ENCODE measurements around the gene KLK14.
A peak's percentile ranks its signal among the peaks of the same experiment; 100 is the strongest.

KLK14 gene

DNA sequence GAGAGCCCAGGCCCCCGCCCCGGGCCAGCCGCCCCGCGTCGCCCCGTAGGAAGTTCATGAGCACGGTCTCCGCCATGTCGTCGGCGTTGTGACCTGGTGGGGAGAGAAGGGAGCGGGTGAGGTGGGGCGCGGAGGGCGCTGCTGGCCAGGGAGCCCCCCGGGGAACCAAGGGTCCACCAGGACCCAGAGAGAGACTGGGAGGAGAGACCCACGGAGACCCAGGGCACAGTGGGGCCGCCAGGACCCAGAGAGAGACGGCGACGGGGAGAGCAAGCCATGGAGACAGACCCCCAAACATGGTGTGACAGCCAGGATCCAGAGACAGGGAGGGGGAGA is 16.3 kb upstream of the KLK14 start:
- Histone ChIP-seq H3K4me1 (ENCODE audit: insufficient read depth, low read length) (no peaks in the 10 kb centered on the region; the same call in 1 of the 2 replicates), H3K9ac (ENCODE audit: low read depth, low read length) (peak overlapping the region; percentile 33; the same call in 1 of the 2 replicates), H3K36me3 (ENCODE audit: insufficient read depth, low read length) (no peaks in the 10 kb centered on the region), H3K9me3 (ENCODE audit: control insufficient read depth, insufficient read depth, low read length) (no peaks in the 10 kb centered on the region)

DNA sequence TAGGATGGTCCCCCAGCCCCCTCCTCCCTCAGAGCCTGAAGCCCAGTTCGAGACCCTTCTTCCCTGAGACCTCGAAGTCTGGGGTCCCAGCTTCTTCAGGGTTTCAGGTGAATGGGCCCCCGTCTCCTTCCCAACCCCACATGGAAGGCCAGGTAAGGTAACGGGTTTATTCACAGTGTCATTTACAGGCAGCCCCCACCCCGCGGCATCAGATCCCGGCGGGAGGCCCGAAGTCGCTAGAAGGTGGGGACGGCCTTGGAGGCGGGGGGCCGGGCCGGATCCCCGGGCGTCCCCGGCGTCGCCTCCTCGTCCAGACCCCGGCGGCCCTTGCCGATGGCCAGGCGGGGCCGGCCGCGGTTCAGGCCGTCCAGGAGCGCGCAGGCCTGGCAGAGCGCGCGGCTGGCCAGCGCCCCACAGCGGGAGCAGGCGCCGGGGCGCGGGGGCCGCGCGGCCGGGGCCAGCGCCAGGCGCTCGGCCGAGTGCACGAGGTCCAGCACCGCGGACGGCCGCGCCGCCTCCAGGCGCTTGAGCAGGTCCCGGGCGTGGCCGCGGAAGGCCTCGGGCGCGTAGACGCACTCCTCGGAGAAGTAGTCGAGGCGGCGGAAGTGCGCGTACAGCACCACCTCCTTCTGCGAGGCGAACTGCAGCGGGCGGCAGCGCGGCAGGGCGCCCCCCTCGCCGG is 15.8 kb upstream of the KLK14 start:
- no peaks in the 10 kb centered on the region for H3K36me3 ChIP-seq (ENCODE audit: insufficient read depth, low read length)
- H3K9me3 ChIP-seq (ENCODE audit: control insufficient read depth, insufficient read depth, low read length) = no peaks in the 10 kb centered on the region
- H3K9ac ChIP-seq (ENCODE audit: low read depth, low read length) = peak overlapping the region; percentile 33; the same call in 1 of the 2 replicates
- H3K4me1 ChIP-seq (ENCODE audit: insufficient read depth, low read length) = no peaks in the 10 kb centered on the region; the same call in 1 of the 2 replicates

DNA sequence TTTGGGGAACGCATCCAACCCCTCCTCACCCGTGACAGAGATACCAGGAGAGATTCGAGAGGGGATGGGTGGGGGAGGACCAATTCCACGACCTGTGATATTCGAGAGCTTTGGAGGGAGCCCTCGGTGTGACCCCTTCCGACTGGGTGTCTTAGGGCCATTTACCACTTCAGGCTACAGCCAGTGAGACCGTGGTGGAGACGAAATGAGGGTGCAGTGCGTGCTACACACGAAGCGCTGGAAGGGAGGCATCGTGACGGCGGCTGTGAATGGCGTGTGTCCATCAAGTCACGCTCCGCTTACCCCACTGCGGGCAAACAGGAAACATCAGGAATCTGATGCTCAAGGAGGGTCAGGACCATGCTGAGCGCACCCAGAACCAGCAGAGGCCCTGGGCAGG is 15.1 kb upstream of the KLK14 start:
- no peak overlapping the region for H3K9ac ChIP-seq (ENCODE audit: low read depth, low read length)
- no peaks in the 10 kb centered on the region for H3K9me3 ChIP-seq (ENCODE audit: control insufficient read depth, insufficient read depth, low read length)
- no peaks in the 10 kb centered on the region for H3K36me3 ChIP-seq (ENCODE audit: insufficient read depth, low read length)
- no peaks in the 10 kb centered on the region; the same call in 1 of the 2 replicates for H3K4me1 ChIP-seq (ENCODE audit: insufficient read depth, low read length)

DNA sequence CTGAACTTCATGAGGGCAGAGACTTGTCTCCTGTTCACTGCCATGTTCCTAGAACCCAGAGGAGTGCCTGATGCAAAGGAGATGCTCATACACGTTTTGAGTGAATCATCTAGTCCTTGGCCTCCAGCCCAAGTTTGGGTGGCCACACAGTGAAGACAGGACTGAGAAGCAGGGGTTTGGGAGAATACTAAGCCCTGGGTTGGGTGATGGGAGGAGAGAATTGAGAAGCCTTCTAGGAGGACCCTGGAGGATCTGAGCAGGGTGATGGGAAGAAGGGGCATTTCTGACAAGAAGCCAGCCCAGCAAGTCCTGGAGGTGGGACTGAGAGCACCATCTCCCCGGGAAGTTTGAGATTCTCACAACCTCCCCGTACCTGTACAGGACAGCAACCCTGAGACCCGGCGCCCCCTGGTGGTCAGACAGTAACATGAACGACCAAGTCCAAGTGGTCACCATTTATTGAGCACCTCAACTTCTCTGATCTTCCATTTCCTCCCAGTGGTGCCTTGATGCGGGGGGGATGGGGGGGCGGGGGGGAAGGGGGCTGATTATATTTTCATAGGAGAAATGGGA is 14.6 kb upstream of the KLK14 start:
- H3K4me1 ChIP-seq (ENCODE audit: insufficient read depth, low read length) = no peaks in the 10 kb centered on the region; the same call in 1 of the 2 replicates
- H3K9me3 ChIP-seq (ENCODE audit: control insufficient read depth, insufficient read depth, low read length) = no peaks in the 10 kb centered on the region
- H3K36me3 ChIP-seq (ENCODE audit: insufficient read depth, low read length) = no peaks in the 10 kb centered on the region
- no peak overlapping the region for H3K9ac ChIP-seq (ENCODE audit: low read depth, low read length)

DNA sequence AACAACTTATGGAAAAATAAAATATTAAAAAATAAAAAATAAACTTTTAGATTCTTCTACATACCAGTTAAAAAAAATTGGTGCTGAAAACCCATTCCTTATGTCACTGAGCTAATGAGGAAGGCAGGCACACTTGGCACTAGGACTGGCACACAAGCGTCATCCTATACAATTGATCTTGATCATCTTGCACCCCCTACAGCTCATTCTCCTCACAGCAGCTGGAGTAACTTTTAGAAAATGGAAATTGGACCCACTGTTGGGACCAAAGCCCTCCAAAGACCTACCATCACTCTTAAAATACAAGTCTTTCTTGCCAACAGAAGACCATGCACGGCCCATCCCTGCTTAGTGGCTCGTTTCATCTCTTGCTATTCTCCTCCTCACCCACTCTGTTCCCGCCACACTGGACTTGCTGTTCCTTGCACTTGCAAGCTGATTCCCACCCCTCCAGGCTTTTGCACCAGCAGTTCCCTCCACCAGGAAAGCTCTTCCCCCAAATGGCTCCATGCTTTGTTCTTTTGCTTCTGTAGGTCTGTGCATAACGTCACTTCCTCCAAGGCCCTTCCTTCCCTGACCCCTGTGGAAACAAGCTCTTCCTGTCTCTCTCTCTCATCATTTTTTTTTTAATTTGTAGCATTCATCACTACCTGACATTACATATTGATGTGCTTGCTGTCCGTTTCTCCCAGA is 13.9 kb upstream of the KLK14 start:
- H3K4me1 ChIP-seq (ENCODE audit: insufficient read depth, low read length) = no peaks in the 10 kb centered on the region; the same call in 1 of the 2 replicates
- no peaks in the 10 kb centered on the region for H3K9me3 ChIP-seq (ENCODE audit: control insufficient read depth, insufficient read depth, low read length)
- H3K9ac ChIP-seq (ENCODE audit: low read depth, low read length) = no peak overlapping the region
- H3K36me3 ChIP-seq (ENCODE audit: insufficient read depth, low read length) = no peaks in the 10 kb centered on the region

DNA sequence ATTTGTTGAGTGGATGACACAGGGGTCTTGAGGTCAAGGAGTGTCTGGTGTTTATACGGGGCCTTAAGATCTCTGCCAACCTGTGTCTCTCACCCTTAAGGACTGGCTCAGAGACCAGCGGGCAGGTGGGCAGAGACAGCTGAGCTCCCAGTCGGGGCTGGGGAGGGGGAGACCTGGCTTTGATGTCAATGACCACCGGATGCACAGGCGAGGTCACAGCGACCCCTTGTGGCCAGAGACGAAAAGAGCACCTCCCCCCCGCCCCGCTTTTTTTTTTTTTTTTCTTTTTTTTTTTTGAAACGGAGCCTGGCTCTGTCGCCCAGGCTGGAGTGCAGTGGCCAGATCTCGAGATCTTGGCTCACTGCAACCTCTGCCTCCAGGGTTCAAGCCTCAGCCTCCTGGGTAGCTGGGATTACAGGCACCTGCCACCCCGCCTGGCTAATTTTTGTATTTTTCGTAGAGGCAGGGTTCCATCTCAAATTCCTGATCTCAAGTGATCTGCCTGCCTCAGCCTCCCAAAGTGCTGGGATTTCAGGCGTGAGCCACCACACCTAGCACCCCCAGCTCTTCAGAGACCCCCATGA is 12.1 kb upstream of the KLK14 start:
- Histone ChIP-seq H3K9me3 (ENCODE audit: control insufficient read depth, insufficient read depth, low read length) (no peaks in the 10 kb centered on the region), H3K9ac (ENCODE audit: low read depth, low read length) (no peak overlapping the region), H3K4me1 (ENCODE audit: insufficient read depth, low read length) (no peaks in the 10 kb centered on the region; the same call in 1 of the 2 replicates), H3K36me3 (ENCODE audit: insufficient read depth, low read length) (no peaks in the 10 kb centered on the region)

DNA sequence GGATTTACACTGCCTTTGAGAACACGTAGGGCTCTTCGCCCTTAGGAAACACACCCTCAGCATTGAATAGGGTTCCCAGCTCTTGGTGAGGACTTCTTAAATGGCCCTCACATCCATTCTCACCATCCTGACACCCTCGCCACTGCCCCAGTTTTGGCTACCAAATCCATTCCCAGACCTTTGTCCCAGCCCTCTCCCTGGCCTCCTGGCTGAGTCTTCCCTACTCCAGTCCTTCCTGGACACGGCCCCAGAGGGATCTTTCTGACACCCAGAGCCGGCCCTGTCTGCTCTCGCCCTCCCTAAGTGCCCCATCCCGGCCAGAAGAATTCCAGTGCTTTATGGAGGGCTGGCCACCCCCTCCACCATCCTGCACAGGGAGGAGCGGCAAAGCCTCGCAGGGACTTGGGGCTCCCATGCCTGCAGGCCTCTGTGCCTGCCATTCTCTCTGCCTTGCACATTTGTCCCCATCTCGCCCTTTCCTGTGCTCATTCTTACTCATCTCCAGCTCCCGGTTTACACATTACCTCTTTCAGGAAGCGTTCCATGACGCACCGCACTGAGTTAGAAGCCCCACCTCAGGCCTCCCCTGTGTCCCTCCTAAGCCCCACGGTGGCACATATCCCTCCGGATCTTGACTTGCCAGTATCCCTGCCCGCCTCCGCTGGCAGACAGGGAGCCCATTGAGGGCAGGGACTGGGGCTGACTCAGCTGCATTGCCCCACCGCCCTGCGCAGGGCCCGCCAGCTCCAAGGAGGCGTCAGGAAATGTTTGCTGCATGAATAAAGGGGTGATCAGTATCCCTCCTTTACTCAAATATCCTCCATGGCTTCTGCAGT is 11.0 kb upstream of the KLK14 start:
- no peaks in the 10 kb centered on the region for H3K36me3 ChIP-seq (ENCODE audit: insufficient read depth, low read length)
- H3K9ac ChIP-seq (ENCODE audit: low read depth, low read length) = no peak overlapping the region
- H3K9me3 ChIP-seq (ENCODE audit: control insufficient read depth, insufficient read depth, low read length) = no peaks in the 10 kb centered on the region
- no peaks in the 10 kb centered on the region; the same call in 1 of the 2 replicates for H3K4me1 ChIP-seq (ENCODE audit: insufficient read depth, low read length)

DNA sequence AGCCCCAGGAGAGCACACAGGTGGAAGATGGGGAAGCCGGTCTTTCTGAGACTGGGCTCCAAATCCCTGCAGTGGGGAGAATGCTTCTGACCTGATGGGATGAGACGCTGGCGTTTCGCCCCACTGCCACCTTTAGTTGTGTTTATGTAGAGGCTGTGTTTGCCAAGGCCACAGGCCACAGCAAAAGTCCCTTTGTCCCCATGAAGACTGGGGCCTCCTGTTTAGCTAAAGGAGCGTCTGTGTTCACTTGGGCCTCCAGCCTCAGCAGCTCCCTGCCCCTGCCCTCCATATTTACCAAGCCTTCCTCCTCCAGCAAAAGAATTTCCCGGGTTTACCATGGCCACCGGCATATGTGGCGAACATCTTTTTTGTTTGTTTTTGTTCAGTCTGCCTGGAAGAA is 10.4 kb upstream of the KLK14 start:
- Histone ChIP-seq H3K4me1 (ENCODE audit: insufficient read depth, low read length) (no peaks in the 10 kb centered on the region; the same call in 1 of the 2 replicates), H3K9me3 (ENCODE audit: control insufficient read depth, insufficient read depth, low read length) (no peaks in the 10 kb centered on the region), H3K9ac (ENCODE audit: low read depth, low read length) (no peak overlapping the region), H3K36me3 (ENCODE audit: insufficient read depth, low read length) (no peaks in the 10 kb centered on the region)

DNA sequence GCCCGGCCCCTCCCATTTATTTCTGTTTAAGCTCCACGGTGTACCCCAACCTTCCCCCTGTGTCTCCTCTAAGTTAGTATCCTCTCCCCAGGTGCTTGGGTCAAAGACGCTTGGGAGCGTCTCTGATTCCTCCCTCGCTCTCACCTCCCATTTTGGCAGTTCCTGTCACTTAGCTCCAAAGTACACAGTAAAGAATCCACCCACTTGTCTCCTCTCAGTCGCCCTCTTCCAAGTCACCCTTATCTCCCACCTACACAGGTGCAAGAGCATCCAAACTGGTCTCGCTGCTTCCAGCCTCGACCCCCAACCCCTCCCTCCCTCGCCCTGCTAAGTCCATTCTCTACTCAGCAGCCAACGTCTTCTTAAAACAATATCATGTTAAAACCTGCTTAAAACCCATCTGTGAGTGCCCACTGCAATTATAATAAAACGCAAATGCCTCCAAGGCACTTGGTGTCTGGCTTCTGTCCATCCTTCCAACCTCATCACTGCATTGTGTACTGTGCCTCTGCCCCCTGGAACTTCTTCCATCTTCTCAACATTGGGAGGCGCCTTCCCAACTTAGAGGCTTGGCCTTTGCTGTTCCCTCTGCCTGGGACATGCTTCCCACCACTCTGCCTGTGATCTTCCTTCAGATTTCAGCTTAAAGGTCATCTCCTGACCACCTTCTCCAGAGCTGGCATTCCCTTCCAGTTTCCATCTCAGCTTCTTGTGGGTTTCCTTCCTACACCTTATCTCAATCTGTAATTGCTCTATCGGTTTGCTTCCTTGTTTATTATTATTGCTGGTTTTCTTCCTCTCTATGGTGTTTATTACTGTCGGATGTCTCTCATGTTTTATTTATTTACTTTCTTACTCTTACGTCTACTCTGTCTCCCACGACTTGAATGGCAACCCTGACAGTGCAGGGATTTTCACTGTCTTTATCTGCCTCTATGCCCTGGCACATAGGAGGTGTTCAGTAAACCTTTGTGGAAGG is 9.5 kb upstream of the KLK14 start:
- H3K9ac ChIP-seq (ENCODE audit: low read depth, low read length) = no peak overlapping the region
- H3K36me3 ChIP-seq (ENCODE audit: insufficient read depth, low read length) = no peaks in the 10 kb centered on the region
- H3K4me1 ChIP-seq (ENCODE audit: insufficient read depth, low read length) = no peaks in the 10 kb centered on the region; the same call in 1 of the 2 replicates
- no peaks in the 10 kb centered on the region for H3K9me3 ChIP-seq (ENCODE audit: control insufficient read depth, insufficient read depth, low read length)

DNA sequence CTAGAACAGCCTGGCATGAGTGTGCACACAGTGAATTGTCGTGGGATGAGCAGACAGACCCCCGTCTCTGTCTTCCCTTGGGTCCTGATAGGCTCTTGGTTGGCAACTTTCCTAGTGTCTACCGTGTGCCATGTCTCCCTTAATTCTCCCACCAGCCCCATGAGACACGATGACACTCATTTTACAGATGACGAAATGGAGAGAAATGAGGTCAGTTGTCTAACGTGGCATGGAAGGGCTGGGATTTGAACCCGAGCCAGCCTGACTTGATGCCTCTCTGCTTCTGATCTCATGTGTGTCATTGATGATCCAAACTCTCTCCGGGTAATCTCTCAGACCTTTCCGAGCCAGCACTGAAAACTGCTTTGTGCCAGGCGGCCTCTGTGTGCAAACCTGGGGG is 8.4 kb upstream of the KLK14 start:
- Histone ChIP-seq H3K4me1 (ENCODE audit: insufficient read depth, low read length) (no peaks in the 10 kb centered on the region; the same call in 1 of the 2 replicates), H3K36me3 (ENCODE audit: insufficient read depth, low read length) (no peaks in the 10 kb centered on the region), H3K9ac (ENCODE audit: low read depth, low read length) (no peak overlapping the region), H3K9me3 (ENCODE audit: control insufficient read depth, insufficient read depth, low read length) (no peaks in the 10 kb centered on the region)

DNA sequence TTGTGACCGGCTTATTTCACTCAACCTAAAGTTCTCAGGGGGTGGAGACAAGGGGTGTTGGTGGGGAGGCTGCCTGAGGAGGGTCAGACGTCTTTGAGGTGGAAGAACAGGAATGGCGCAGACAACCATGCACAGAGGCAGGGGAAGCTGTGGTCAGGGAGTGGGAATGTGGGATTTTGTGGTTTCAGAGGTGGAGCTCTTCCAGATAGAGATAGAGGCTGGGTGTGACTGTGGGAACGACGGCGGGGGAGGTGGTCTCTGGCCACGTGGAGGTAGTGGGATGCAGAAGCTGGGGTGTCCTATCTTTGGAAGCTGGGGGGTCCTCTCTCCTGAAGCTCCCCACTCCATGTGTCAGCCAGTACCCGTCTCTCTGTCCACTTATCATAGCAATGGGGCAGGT is 7.8 kb upstream of the KLK14 start:
- Histone ChIP-seq H3K4me1 (ENCODE audit: insufficient read depth, low read length) (no peaks in the 10 kb centered on the region; the same call in 1 of the 2 replicates), H3K9me3 (ENCODE audit: control insufficient read depth, insufficient read depth, low read length) (no peaks in the 10 kb centered on the region), H3K36me3 (ENCODE audit: insufficient read depth, low read length) (no peaks in the 10 kb centered on the region), H3K9ac (ENCODE audit: low read depth, low read length) (no peak overlapping the region)

DNA sequence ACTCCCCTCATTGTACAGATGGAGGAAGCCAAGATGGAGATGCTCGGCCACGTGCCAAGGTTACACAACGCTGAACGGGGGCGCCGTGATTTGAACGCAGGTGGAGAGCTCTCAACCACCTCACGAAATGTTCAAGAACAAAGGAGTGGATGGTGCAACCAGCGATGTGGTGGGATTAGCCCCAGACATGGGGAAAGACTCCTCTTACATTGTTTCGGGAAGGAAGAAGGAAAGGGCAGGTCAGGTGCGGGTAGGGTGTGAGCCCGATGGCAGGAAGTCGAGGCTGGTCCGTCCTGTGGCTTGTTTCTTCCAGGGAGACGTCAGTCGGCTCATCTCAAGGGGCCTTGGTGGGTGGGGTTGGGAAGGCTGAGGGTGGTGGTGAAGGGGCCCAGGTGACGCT is 7.1 kb upstream of the KLK14 start:
- H3K36me3 ChIP-seq (ENCODE audit: insufficient read depth, low read length) = no peaks in the 10 kb centered on the region
- no peaks in the 10 kb centered on the region; the same call in 1 of the 2 replicates for H3K4me1 ChIP-seq (ENCODE audit: insufficient read depth, low read length)
- no peaks in the 10 kb centered on the region for H3K9me3 ChIP-seq (ENCODE audit: control insufficient read depth, insufficient read depth, low read length)
- no peak overlapping the region for H3K9ac ChIP-seq (ENCODE audit: low read depth, low read length)

DNA sequence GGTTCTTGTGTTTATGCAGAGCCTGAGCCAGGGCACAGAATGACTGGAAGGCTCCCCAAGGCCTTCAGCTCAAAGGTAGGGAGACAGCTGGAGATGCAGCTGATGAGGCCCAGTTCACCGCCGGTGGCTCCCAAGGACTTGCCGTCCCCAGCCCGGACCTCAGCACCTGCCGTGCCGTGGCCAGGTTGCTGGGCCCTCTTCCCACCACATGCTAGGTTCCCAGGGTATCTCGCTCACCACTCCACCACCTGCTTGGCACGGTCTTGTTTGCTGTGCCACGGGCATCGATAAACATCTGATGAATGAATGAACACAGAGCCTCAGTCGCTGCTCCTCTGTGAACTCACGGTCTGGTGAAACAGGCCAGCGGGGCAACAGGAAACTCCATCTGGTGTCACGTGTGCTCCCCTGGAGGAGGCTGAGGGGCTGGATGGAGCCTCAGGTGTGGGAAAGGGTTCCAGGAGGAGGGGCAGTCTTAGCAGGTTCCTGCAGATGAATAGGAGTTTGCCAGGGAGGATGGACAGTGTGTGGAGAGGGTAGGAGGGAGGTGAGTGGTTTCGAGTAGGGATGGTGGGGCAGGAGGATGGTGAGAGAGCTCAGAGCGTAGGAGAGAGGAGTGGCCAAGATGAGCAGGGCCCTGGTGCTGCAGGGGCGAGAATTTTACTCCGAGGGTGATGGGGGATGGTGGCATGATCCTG is 3.6 kb upstream of the KLK14 start:
- Histone ChIP-seq H3K36me3 (ENCODE audit: insufficient read depth, low read length) (no peaks in the 10 kb centered on the region), H3K4me1 (ENCODE audit: insufficient read depth, low read length) (no peaks in the 10 kb centered on the region), H3K9ac (ENCODE audit: low read depth, low read length) (no peak overlapping the region), H3K9me3 (ENCODE audit: control insufficient read depth, insufficient read depth, low read length) (no peaks in the 10 kb centered on the region)

Measured in ES-I3 (cell line).